HL-60 (cell line): ENCODE data around the gene ZNF518A.

Source experiments
- DNase-seq, 2 experiments: peaks; one replicate each; pipeline ENCODE4 v3.0.0-alpha.2; 2010 to 2020; ENCODE audit warnings: low read depth in 1 of 2, low spot score in 1 of 2
- H3K27ac ChIP-seq: fragments of 250-450 bp; sonication (Bioruptor Pico); replicated peaks from 2 replicates; pipeline ENCODE4 v1.5.1; 2020; ENCODE audit warnings: mild to moderate bottlenecking, moderate library complexity
- H3K27me3 ChIP-seq: fragments of 250-450 bp; sonication (Bioruptor Pico); 2 replicates; pipeline ENCODE4 v1.5.1; 2021; ENCODE audit warnings: mild to moderate bottlenecking, moderate library complexity; ENCODE audit not compliant: insufficient read depth, poor library complexity, severe bottlenecking
- H3K4me3 ChIP-seq: replicated peaks from 2 replicates; pipeline ENCODE4 v1.5.1; 2011; ENCODE audit warnings: mild to moderate bottlenecking, control low read depth, low read length; ENCODE audit not compliant: insufficient read depth
- CTCF ChIP-seq: IDR thresholded peaks from one replicate; pipeline ENCODE4 v1.5.1; 2011; ENCODE audit warnings: low read length, control low read depth, inconsistent platforms; ENCODE audit not compliant: insufficient read depth
- GABPA ChIP-seq: IDR thresholded peaks from 2 replicates; pipeline ENCODE4 v1.6.1; 2012; ENCODE audit warnings: low read depth
- POLR2AphosphoS5 ChIP-seq: IDR thresholded peaks from 2 replicates; pipeline ENCODE4 v1.6.1; 2012; ENCODE audit warnings: low read depth
- SPI1 ChIP-seq: IDR thresholded peaks from 2 replicates; pipeline ENCODE4 v1.6.1; 2012; ENCODE audit warnings: low read depth, mild to moderate bottlenecking, borderline replicate concordance
- TF ChIP-seq, protein P1 (sequence below): IDR thresholded peaks from 2 replicates; pipeline ENCODE4 v1.6.1; 2012; ENCODE audit warnings: low read depth; ENCODE audit not compliant: insufficient replicate concordance

Gene ZNF518A

DNA sequence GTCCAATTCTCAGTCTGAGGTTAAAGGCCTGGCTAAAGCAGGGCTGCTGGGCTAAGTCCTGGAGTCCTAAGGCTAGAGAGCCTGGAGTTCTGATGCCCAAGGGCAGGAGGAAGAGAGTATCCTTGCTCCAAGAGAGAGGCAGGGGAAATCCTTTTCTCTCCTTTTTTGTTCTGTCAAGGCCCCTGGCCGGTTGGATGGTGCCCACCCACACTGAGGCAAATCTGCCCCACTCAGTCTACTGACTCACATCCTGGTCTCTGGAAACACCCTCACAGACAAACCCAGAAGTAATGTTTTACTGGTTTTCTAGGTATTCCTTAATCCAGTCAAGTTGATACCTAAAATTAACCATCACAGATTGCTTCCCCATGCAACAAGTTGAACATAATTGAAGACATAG lies 23.0 kb downstream of the ZNF518A start:
- H3K27me3 ChIP-seq: no peaks in the 10 kb centered on the region
- no peak overlapping the region for H3K27ac ChIP-seq
- no peak overlapping the region for H3K4me3 ChIP-seq
- no peak for DNase-seq
- TF ChIP-seq POLR2AphosphoS5: no peak
- no peak for TF ChIP-seq SPI1
- TF ChIP-seq CTCF: no peak
- no peak for TF ChIP-seq GABPA
- TF ChIP-seq, protein P1, sequence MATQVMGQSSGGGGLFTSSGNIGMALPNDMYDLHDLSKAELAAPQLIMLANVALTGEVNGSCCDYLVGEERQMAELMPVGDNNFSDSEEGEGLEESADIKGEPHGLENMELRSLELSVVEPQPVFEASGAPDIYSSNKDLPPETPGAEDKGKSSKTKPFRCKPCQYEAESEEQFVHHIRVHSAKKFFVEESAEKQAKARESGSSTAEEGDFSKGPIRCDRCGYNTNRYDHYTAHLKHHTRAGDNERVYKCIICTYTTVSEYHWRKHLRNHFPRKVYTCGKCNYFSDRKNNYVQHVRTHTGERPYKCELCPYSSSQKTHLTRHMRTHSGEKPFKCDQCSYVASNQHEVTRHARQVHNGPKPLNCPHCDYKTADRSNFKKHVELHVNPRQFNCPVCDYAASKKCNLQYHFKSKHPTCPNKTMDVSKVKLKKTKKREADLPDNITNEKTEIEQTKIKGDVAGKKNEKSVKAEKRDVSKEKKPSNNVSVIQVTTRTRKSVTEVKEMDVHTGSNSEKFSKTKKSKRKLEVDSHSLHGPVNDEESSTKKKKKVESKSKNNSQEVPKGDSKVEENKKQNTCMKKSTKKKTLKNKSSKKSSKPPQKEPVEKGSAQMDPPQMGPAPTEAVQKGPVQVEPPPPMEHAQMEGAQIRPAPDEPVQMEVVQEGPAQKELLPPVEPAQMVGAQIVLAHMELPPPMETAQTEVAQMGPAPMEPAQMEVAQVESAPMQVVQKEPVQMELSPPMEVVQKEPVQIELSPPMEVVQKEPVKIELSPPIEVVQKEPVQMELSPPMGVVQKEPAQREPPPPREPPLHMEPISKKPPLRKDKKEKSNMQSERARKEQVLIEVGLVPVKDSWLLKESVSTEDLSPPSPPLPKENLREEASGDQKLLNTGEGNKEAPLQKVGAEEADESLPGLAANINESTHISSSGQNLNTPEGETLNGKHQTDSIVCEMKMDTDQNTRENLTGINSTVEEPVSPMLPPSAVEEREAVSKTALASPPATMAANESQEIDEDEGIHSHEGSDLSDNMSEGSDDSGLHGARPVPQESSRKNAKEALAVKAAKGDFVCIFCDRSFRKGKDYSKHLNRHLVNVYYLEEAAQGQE: no peak

DNA sequence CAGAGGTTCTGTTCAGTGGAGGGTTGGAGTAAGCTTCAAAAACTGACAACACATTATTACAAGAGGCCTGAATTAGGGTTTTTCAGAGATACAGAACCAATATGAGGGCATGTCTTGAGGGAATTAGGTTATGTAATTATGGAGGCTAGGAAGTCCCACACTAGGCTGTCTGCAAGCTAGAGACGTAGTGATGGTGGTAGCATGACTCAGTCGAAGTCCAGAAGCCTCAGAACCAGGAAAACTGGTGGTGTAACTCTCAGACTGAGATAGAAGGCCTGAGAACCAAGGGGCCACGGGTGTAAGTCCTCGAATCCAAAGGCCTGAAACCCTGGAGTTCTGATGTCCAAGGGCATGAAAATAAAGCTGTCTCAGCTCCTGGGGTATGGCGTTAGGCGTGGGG lies 35.6 kb downstream of the ZNF518A start:
- H3K27me3 ChIP-seq: no peaks in the 10 kb centered on the region
- no peak for TF ChIP-seq POLR2AphosphoS5
- H3K4me3 ChIP-seq: no peak overlapping the region
- H3K27ac ChIP-seq: no peak overlapping the region
- no peak for DNase-seq

DNA sequence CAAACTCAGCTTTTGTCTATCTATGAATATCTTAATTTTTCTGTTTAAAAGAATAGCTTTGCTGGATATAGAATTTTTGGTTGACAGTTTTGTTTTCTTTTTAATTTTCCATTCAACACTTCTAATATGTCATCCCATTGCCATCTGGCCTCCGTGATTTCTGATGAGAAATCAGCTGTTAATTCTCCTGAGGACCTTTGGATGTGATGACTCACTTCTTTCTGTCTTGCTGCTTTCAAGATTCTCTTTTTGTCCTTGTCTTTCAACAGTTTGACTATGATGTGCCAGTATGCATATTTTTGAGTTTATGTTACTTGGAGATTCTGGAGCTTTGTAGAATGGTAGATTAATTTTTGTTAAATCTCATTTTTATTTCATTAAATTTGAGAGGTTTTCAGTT lies 38.4 kb downstream of the ZNF518A start:
- TF ChIP-seq, protein P1: no peak
- TF ChIP-seq CTCF (no peak), POLR2AphosphoS5 (no peak), SPI1 (no peak), GABPA (no peak)
- Histone ChIP-seq H3K27ac (no peak overlapping the region), H3K4me3 (no peak overlapping the region), H3K27me3 (no peaks in the 10 kb centered on the region)
- DNase-seq: no peak

GRCh38 chr10:96170230-96170629 lies 40.1 kb downstream of the ZNF518A start:
- no peak overlapping the region for H3K27ac ChIP-seq
- H3K27me3 ChIP-seq: no peaks in the 10 kb centered on the region
- H3K4me3 ChIP-seq: no peak overlapping the region
- DNase-seq: no peak
- no peak for TF ChIP-seq SPI1
- TF ChIP-seq, protein P1: no peak
